ENCODE measurements around the gene BIN2.

The BIN2 gene

DNA sequence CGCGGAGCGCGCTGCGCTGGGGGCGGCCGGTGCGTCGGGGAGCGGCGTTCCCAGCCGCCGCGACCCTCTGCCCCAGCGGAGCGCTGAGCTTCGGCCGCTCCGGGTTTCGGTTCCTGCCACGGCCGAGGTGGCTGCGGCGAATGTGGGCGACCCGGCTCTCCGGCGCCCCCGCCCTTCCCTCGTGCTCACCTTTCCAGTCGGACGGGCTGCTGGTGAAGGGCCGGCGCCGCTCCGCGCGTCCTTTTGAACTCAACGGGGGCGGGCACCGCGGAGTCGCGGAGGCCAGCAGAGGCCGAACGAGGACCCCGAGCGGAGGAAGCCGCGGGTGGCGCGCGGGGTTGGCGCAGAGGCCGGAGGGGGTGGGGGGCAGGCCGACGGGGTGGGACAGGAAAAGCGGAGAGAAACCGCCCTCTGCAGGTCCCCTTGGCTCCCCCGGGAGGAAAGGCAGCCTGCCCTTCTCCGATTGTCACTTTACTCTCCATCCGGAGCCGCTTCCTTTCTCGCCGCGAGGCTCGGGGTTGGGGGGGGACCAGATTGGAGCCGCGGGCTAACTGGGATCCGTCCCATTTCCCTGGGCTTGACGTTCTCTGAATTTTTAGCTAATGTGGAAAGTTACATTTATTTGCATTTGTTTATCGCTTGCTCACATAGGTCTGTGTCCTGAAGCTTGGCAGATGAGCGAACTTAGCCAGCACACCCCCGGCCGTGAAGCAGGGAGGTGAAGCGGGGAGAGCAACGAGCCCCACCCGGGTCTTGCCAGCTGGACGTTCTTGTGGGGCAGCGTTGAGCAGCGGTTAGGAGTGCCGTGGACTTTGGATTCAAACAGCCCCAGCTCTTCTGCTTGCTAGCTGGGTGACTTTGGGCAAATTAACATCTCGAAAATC, 53.7 kb downstream of the BIN2 start, which contains the start of gene SMAGP:
TSS of gene SMAGP (minus strand) at position 349 of the 884 bp plus-strand sequence. CDS start 1,137 bp downstream, outside the sequence.
- H3K4me2 ChIP-seq (ENCODE audit: low read length), result peak within 1 kb of the TSS; percentile 97
- no peak within 1 kb of the TSS for H3K27ac ChIP-seq (ENCODE audit: low read depth, low read length)
- no peaks in the 10 kb centered on the region for H3K79me2 ChIP-seq (ENCODE audit: control insufficient read depth, low read length)
- H3F3A ChIP-seq (ENCODE audit: control insufficient read depth, insufficient read depth), result no peaks in the 10 kb centered on the region
- H4K20me1 ChIP-seq (ENCODE audit: control insufficient read depth, insufficient read depth, low read depth, low read length), result 0 out of 2 replicates have a peak, but pooled peaks cover 4% of the 10 kb centered on the region
- no peaks in the 10 kb centered on the region for H3K9me3 ChIP-seq (ENCODE audit: control insufficient read depth, insufficient read depth, low read length)
- no peaks in the 10 kb centered on the region for H3K9me2 ChIP-seq (replicated peaks; ENCODE audit: control insufficient read depth, low read length)
- H3K4me3 ChIP-seq (ENCODE audit: low read length), result peak within 1 kb of the TSS; percentile 75
- H3K4me1 ChIP-seq (ENCODE audit: control insufficient read depth, low read length), result peaks cover 13% of the 10 kb centered on the region
- no peaks in the 10 kb centered on the region for H3K36me3 ChIP-seq (ENCODE audit: control insufficient read depth, low read length)
- TF ChIP-seq, protein P1, sequence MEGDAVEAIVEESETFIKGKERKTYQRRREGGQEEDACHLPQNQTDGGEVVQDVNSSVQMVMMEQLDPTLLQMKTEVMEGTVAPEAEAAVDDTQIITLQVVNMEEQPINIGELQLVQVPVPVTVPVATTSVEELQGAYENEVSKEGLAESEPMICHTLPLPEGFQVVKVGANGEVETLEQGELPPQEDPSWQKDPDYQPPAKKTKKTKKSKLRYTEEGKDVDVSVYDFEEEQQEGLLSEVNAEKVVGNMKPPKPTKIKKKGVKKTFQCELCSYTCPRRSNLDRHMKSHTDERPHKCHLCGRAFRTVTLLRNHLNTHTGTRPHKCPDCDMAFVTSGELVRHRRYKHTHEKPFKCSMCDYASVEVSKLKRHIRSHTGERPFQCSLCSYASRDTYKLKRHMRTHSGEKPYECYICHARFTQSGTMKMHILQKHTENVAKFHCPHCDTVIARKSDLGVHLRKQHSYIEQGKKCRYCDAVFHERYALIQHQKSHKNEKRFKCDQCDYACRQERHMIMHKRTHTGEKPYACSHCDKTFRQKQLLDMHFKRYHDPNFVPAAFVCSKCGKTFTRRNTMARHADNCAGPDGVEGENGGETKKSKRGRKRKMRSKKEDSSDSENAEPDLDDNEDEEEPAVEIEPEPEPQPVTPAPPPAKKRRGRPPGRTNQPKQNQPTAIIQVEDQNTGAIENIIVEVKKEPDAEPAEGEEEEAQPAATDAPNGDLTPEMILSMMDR (IDR thresholded peaks at IDR 0.05; ENCODE audit: low read depth, low read length, poor library complexity, severe bottlenecking), result no peak
- peak; percentile 36; the same call in 1 of the 2 replicates for TF ChIP-seq EZH2phosphoT487 (IDR thresholded peaks at IDR 0.05; ENCODE audit: borderline replicate concordance, low read length)
- H3K27me3 ChIP-seq (ENCODE audit: control insufficient read depth, low read length), result peaks cover 42% of the 10 kb centered on the region

DNA sequence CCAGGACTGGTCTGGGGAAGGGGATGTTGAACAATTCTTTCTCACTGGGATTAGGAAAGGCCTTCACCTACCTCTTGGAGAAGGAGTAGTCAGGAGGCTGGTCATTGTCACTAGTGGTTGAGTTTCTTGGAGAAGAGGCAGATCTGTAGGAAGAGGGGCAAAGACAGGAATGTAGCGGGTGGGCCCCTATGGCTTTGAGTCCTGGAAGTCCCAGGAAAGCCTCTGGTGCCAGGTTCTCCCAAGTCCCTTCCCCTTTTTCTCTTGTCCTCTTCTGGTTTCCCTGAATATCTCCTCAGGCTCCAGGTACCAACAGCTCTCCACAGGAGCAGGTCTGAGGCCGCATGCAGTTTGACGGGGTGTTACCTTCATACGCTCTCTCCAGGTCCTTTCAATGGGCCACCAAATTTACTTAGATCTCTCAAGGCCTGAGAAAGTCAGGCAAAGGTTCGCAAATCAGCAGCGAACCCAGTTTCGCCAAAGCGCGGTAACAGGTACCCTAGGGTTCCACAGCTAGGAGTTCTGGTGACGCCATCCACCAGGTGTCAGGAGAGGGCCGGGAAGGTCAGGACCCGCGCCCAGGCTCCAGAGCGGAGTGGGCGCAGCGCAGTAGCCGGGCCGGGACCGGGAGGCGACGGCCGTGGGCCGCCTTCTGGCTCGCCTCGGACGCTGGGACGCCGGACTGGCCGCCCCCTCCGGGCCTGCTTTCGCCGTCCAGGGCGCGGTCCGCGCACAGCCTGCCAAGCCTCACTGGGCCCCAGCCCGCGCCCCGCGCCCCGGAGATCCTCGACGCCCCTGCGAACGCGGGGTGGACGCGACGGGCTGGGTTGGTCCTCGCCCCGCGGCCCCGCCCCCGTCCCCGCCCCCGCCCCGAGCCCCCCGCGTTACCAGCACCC, 54.6 kb downstream of the BIN2 start:
- H3K79me2 ChIP-seq (ENCODE audit: control insufficient read depth, low read length), result no peaks in the 10 kb centered on the region
- 0 out of 2 replicates have a peak, but pooled peaks cover 4% of the 10 kb centered on the region for H4K20me1 ChIP-seq (ENCODE audit: control insufficient read depth, insufficient read depth, low read depth, low read length)
- peak overlapping the region; percentile 97; the same call in 1 of the 2 replicates for H3K4me2 ChIP-seq (ENCODE audit: low read length)
- H3F3A ChIP-seq (ENCODE audit: control insufficient read depth, insufficient read depth), result no peaks in the 10 kb centered on the region
- peaks cover 38% of the 10 kb centered on the region for H3K27me3 ChIP-seq (ENCODE audit: control insufficient read depth, low read length)
- no peaks in the 10 kb centered on the region for H3K9me3 ChIP-seq (ENCODE audit: control insufficient read depth, insufficient read depth, low read length)
- H3K4me1 ChIP-seq (ENCODE audit: control insufficient read depth, low read length), result peaks cover 13% of the 10 kb centered on the region
- no peak overlapping the region for H3K27ac ChIP-seq (ENCODE audit: low read depth, low read length)
- H3K4me3 ChIP-seq (ENCODE audit: low read length), result peak overlapping the region; percentile 75; the same call in 1 of the 2 replicates
- H3K9me2 ChIP-seq (replicated peaks; ENCODE audit: control insufficient read depth, low read length), result no peaks in the 10 kb centered on the region
- TF ChIP-seq, protein P1 (IDR thresholded peaks at IDR 0.05; ENCODE audit: low read depth, low read length, poor library complexity, severe bottlenecking), result no peak
- TF ChIP-seq EZH2phosphoT487 (IDR thresholded peaks at IDR 0.05; ENCODE audit: borderline replicate concordance, low read length), result peak; percentile 93; the same call in 1 of the 2 replicates
- no peaks in the 10 kb centered on the region for H3K36me3 ChIP-seq (ENCODE audit: control insufficient read depth, low read length)

DNA sequence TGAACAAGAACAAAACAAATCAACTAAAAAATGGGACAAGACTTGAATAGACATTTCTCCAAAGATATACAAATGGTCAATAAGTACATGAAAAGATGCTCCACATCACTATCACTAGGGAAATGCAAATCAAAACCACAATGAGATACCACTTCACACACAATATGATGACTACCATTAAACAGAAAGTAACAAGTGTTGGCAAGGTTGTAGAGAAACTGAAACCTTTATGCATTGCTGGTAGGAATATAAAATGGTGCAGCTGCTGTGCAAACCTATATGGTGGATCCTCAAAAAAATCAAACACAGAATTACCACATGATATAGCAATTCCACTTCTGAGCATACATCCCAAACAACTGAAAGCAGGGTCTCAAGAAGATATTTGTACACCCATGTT, 59.0 kb downstream of the BIN2 start:
- Histone ChIP-seq H3K27me3 (ENCODE audit: control insufficient read depth, low read length) (peaks cover 21% of the 10 kb centered on the region), H3K27ac (ENCODE audit: low read depth, low read length) (no peak overlapping the region), H3K4me2 (ENCODE audit: low read length) (no peak overlapping the region), H3F3A (ENCODE audit: control insufficient read depth, insufficient read depth) (no peaks in the 10 kb centered on the region), H3K9me2 (replicated peaks; ENCODE audit: control insufficient read depth, low read length) (no peaks in the 10 kb centered on the region), H3K9me3 (ENCODE audit: control insufficient read depth, insufficient read depth, low read length) (no peaks in the 10 kb centered on the region), H3K36me3 (ENCODE audit: control insufficient read depth, low read length) (no peaks in the 10 kb centered on the region), H3K4me1 (ENCODE audit: control insufficient read depth, low read length) (peaks cover under 1% of the 10 kb centered on the region), H3K4me3 (ENCODE audit: low read length) (no peak overlapping the region), H3K79me2 (ENCODE audit: control insufficient read depth, low read length) (no peaks in the 10 kb centered on the region), H4K20me1 (ENCODE audit: control insufficient read depth, insufficient read depth, low read depth, low read length) (no peaks in the 10 kb centered on the region)
- TF ChIP-seq, protein P1 (IDR thresholded peaks at IDR 0.05; ENCODE audit: low read depth, low read length, poor library complexity, severe bottlenecking), result no peak
